Stimulated activated CD8-positive, alpha-beta memory T cell treated with anti-CD3 and anti-CD28 coated beads, Interleukin-12 subunit alpha, Interleukin-12 subunit beta, amount 100 ng/mL, for 24 hours (primary cell): ENCODE results near the gene HTR2B.
"Not testable (repeated sequence)": the region's sequence is repeated elsewhere in the genome, so short reads cannot be mapped to it uniquely, and the experiment has no call there.

Source experiments
- DNase-seq: peaks from one replicate; pipeline ENCODE4 v3.0.0-alpha.2; 2020; ENCODE audit errors: extremely low read depth

Gene HTR2B

GRCh38 chr2:231124838-231125568 is at the start of gene HTR2B:
Gene HTR2B (minus strand): TSS chr2:231125042. CDS start chr2:231123764, 1,278 bp downstream.
- DNase-seq: no peak

- DNase-seq: no peak
Measured at GRCh38 chr2:231174211-231174651, 49.4 kb upstream of the HTR2B start.

- DNase-seq: no peak
Measured at GRCh38 chr2:231172025-231172424, 47.2 kb upstream of the HTR2B start.

- DNase-seq: no peak
Measured at GRCh38 chr2:231170055-231170454, 45.2 kb upstream of the HTR2B start.

GRCh38 chr2:231169488-231169887 is 44.6 kb upstream of the HTR2B start:
- no peak for DNase-seq

- DNase-seq: no peak
Measured at GRCh38 chr2:231168460-231169139, 43.8 kb upstream of the HTR2B start.

- DNase-seq: no peak
Measured at GRCh38 chr2:231167745-231168459, 43.1 kb upstream of the HTR2B start.

- no peak for DNase-seq
Measured at GRCh38 chr2:231163414-231164095, 38.7 kb upstream of the HTR2B start.

- no peak for DNase-seq
Measured at GRCh38 chr2:231163011-231163410, 38.2 kb upstream of the HTR2B start.

- DNase-seq: no peak
Measured at GRCh38 chr2:231161877-231162329, 37.1 kb upstream of the HTR2B start.

GRCh38 chr2:231161252-231161839 is 36.5 kb upstream of the HTR2B start:
- DNase-seq: no peak

- DNase-seq: no peak
Measured at GRCh38 chr2:231160701-231161100, 35.9 kb upstream of the HTR2B start.

- DNase-seq: no peak
Measured at GRCh38 chr2:231159306-231159705, 34.5 kb upstream of the HTR2B start.

- no peak for DNase-seq
Measured at GRCh38 chr2:231152800-231153557, 28.1 kb upstream of the HTR2B start.

GRCh38 chr2:231146665-231147064 is 21.8 kb upstream of the HTR2B start:
- no peak for DNase-seq

GRCh38 chr2:231144896-231145295 is 20.1 kb upstream of the HTR2B start:
- no peak for DNase-seq

- DNase-seq: not testable (repeated sequence)
Measured at GRCh38 chr2:231140808-231141207, 16.0 kb upstream of the HTR2B start.

- DNase-seq: no peak
Measured at GRCh38 chr2:231139796-231140195, 15.0 kb upstream of the HTR2B start.

GRCh38 chr2:231138699-231139098 is 13.9 kb upstream of the HTR2B start:
- DNase-seq: no peak

- DNase-seq: no peak
Measured at GRCh38 chr2:231134910-231135655, 10.2 kb upstream of the HTR2B start.
